Activated CD4-positive, alpha-beta T cell treated with anti-CD3 and anti-CD28 coated beads, Interleukin-2, amount 10 ng/mL, durations not matched to agents 24 days and 14 days (primary cell): ENCODE measurements around the gene RBKS. TPM values are rescaled to one million over a fixed set of nuclear protein-coding genes. Genes with fewer than 3 reads are reported as not detected.

Experiments used
- DNase-seq: peaks from one replicate; pipeline ENCODE4 v3.0.0; 2022
- H3K27ac Mint-ChIP-seq: one replicate; pipeline ENCODE4 v1.8.0; 2022; ENCODE audit warnings: mild to moderate bottlenecking, mixed read lengths
- H3K27me3 Mint-ChIP-seq: one replicate; pipeline ENCODE4 v1.8.0; 2022; ENCODE audit warnings: mixed read lengths
- H3K36me3 Mint-ChIP-seq: one replicate; pipeline ENCODE4 v1.8.0; 2022; ENCODE audit warnings: low read depth, mild to moderate bottlenecking, mixed read lengths
- H3K4me1 Mint-ChIP-seq: one replicate; pipeline ENCODE4 v1.8.0; 2021; ENCODE audit warnings: mixed read lengths
- H3K4me3 Mint-ChIP-seq: one replicate; pipeline ENCODE4 v1.8.0; 2022; ENCODE audit warnings: mild to moderate bottlenecking, moderate library complexity, mixed read lengths
- H3K9me3 Mint-ChIP-seq: one replicate; pipeline ENCODE4 v1.8.0; 2021; ENCODE audit warnings: mixed read lengths
- intact Hi-C: fragments of 100-400 bp; cut with micrococcal nuclease; formaldehyde crosslinking; loops from one replicate; pipeline ENCODE4 v1.15.1; 2023
- total RNA-seq: library from RNA; stranded (reverse); gene quantifications from 2 replicates; pipeline ENCODE4 v1.2.3, GENCODE V29; 2022

RBKS gene
- total RNA-seq, result 1.3 and 1.4 TPM in 2 replicates

DNA sequence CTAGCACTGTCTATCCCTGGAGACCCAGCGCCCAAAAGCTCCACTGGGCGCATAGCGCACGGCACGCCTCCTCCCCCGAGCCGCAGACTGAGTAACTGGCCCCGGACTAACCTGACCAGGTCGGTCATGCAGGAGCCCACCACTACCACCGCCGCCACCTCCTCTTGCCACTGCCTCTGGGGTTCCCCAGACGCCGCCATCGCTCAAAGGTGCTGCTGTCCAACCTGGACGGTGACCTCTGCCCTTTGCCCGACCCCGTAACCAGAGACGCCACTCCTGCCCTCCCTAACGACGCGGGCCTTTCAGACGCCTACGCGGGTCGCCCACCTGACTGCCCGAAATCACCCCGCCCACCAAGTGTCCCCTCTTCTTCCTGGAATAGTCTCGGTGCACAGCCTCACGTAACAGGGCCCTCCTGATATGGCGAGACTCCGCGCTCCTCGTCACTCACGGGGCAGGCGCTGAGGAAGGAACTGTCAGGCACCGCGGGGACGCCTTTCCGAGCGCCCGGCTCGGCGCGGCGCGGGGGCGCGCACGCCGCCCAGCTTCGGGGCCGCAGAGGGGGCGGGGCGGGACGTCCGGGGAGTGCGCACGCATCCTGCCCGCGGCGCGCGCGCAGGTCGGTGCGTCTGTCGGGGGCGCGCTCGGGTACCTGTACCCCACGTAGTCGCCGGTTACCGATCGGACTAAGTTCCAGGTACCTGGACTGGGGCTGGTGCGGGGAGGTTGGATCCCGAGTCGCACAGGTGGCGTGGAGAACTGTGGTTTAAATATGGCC lies at the start of gene RBKS, which contains the start of gene BABAM2:
RBKS (minus strand) TSS at position 242 of the 778 bp plus-strand sequence; CDS start at position 200, 42 bp downstream.
BABAM2 (plus strand) TSS at position 584 of the 778 bp plus-strand sequence. CDS start 3,828 bp downstream, outside the sequence.
- Mint-ChIP-seq H3K27ac (peak within 1 kb of the TSS; percentile 100), H3K27me3 (peaks cover 2% of the 10 kb centered on the region), H3K4me3 (peak within 1 kb of the TSS; percentile 100), H3K9me3 (peaks cover 10% of the 10 kb centered on the region), H3K4me1 (peaks cover 57% of the 10 kb centered on the region), H3K36me3 (peaks cover 24% of the 10 kb centered on the region)
- intact Hi-C loops, result loop anchor here (1.0 to 2.0 kb wide), 4 partner anchors 64 to 558 kb away; partner anchors contain the start of genes FOSL2 and MRPL33
- peak; percentile 97 for DNase-seq

DNA sequence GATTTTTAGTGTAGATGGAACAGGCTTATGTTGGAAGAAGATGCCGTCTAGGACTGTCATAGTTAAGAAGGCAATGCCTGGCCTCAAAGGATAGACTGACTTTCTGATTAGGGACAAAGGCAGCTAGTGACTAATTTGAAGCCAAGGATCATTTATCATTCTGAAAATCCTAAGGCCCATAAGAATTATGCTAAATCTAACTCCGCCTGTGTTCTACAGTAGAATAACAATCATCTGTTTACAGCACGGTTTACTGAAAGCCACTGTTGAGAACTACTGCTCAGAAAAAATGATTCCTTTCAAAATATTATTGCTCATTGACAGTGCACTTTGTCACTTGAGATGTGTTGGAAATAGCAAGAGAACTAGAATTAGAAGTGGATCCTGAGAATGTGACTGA lies 44.8 kb upstream of the RBKS start:
- intact Hi-C loops, result no loop called here
- H3K9me3 Mint-ChIP-seq, result no peaks in the 10 kb centered on the region
- H3K27me3 Mint-ChIP-seq, result no peaks in the 10 kb centered on the region
- H3K4me1 Mint-ChIP-seq, result peaks cover 10% of the 10 kb centered on the region
- H3K36me3 Mint-ChIP-seq, result peaks cover 35% of the 10 kb centered on the region
- DNase-seq, result no peak
- H3K27ac Mint-ChIP-seq, result no peak overlapping the region
- H3K4me3 Mint-ChIP-seq, result no peak overlapping the region

DNA sequence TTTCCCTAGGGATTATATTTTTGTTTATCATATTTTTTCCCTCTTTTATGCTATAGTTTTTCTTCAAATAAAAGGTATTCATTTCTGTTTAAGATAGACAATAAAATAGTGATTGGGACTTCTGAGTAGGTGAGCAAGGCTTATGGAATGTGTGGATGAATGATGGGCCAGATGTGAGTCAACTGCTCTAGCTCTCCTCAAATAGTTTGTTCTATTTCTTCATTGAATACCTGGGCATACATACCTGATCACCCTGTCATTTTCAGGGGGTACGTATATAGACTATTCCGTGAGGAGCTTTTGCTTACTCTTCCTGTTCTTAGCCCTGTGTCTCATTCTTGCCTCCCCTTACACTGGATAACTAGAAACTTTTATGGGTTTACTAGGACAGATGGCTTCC lies 42.2 kb upstream of the RBKS start:
- peaks cover 7% of the 10 kb centered on the region for H3K4me1 Mint-ChIP-seq
- no peaks in the 10 kb centered on the region for H3K27me3 Mint-ChIP-seq
- H3K27ac Mint-ChIP-seq, result no peak overlapping the region
- no peak for DNase-seq
- H3K36me3 Mint-ChIP-seq, result peaks cover 33% of the 10 kb centered on the region
- H3K4me3 Mint-ChIP-seq, result no peak overlapping the region
- H3K9me3 Mint-ChIP-seq, result no peaks in the 10 kb centered on the region
- intact Hi-C loops, result no loop called here

DNA sequence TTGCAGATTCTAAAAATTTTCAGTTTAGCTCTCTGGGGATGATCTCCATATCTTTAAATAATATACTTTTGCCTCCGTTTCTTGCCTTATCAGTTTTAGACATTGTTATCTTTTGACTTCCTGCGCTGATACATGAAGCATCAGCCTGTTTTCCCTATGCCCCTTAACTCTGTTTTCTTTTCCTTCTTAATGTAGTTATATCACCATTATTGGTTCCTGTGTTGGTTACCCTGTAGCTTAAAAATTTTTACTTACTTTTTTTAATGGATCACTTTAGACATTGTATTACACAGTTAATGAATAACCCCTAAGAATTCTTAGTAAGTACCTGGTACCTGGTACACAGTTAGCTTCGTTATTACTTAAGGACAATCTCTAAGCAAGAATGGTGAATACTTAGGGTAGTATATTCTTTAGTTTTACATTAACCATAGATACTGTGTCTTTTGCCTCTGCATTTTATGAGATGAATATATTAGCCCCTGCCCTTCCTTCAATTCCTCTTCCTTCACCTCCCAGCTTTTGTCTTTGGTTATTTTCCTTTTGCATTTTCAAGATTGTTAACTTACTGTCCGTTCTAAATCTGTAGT lies 41.3 kb upstream of the RBKS start:
- H3K9me3 Mint-ChIP-seq, result no peaks in the 10 kb centered on the region
- DNase-seq, result no peak
- H3K4me1 Mint-ChIP-seq, result peaks cover 4% of the 10 kb centered on the region
- H3K27me3 Mint-ChIP-seq, result no peaks in the 10 kb centered on the region
- intact Hi-C loops, result no loop called here
- H3K27ac Mint-ChIP-seq, result no peak overlapping the region
- H3K36me3 Mint-ChIP-seq, result peaks cover 31% of the 10 kb centered on the region
- no peak overlapping the region for H3K4me3 Mint-ChIP-seq

DNA sequence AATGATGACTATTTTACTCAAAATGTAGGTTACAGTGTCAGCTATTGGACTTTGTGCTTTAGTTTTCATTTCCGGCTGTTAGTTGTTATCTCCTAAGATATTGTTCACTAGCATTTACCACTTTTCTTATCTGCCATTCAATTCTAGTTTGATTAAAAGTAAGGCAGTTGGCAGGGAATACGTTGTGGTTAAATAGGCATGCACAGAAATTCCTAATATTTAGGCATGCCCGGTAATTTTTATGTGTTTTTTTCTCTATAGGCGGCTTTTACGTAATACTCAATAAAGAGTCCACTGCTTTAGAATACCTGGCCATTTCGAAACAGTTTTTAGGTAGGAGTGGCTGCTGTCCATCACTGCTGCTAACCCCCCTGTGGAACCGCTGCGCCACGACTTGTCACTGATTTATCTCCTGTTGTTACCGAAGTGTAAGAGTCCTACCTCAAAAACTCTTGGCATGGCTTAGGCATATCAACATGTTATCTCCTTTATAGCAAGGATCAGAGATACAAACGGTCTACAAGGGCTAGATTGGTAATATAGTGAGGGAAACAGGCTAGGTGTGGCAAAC lies 39.8 kb upstream of the RBKS start:
- H3K27ac Mint-ChIP-seq, result no peak overlapping the region
- intact Hi-C loops, result no loop called here
- H3K4me3 Mint-ChIP-seq, result no peak overlapping the region
- no peak for DNase-seq
- H3K9me3 Mint-ChIP-seq, result no peaks in the 10 kb centered on the region
- peaks cover 34% of the 10 kb centered on the region for H3K36me3 Mint-ChIP-seq
- H3K4me1 Mint-ChIP-seq, result peaks cover 8% of the 10 kb centered on the region
- H3K27me3 Mint-ChIP-seq, result no peaks in the 10 kb centered on the region

DNA sequence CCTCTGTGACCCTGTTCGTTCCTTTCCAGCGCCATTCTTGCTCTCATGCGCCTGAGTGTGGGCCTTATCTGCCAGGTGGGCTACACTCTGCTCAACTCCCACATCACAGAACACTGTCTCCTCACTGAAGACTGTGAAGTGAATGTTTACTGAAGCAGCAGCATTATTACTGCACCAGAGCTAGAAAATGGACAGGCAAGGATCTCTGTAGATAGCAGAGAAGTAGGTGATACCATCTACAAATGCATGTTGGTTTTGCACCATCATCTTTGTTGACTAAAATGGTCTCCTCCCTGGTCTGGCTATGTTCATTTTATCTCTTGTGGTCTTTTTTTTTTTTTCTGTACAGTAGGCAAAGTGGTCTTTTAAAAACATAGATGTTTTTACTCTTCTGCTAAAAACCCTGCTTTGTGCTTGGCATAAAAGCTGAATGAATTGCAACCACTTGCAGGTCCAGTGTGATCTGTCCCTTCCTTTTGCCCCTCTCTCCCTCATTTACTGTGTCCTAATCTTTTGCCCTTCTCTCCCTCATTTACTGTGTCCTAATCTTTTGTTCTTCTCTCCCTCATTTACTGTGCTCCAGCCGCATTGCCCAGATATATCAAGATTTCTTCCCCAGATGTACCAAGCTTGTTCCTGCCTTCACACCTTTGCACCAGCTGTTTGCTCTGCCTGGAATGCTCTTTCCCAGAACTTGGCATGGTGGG lies 35.7 kb upstream of the RBKS start:
- H3K27ac Mint-ChIP-seq, result no peak overlapping the region

DNA sequence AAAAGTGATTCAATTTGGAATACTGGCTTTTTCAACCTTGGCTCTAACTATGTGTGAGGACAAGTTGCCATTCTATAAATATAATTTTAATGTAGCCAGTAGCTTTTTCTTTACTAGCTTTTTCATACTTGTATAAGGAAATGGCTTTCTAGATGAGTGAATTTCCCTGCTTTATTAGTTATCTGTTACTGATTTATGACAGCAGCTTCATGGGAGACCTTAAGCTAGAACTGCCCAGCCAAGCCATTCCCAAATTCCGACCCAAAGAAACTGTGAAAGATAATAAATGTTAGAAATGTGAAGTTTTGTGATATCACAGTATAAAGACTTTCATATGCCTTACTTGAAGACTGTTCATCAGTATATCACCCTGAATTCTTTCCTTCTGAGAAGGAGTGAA lies 32.7 kb upstream of the RBKS start:
- Mint-ChIP-seq H3K4me3 (no peak overlapping the region), H3K4me1 (peaks cover 7% of the 10 kb centered on the region), H3K27me3 (no peaks in the 10 kb centered on the region), H3K36me3 (peaks cover 11% of the 10 kb centered on the region), H3K9me3 (no peaks in the 10 kb centered on the region), H3K27ac (no peak overlapping the region)
- intact Hi-C loops, result no loop called here
- DNase-seq, result no peak

More for the DNA sequence above, 35.7 kb upstream of the RBKS start:
- intact Hi-C loops, result no loop called here
- Mint-ChIP-seq H3K36me3 (peaks cover 17% of the 10 kb centered on the region), H3K9me3 (no peaks in the 10 kb centered on the region), H3K4me3 (no peak overlapping the region), H3K27me3 (no peaks in the 10 kb centered on the region), H3K4me1 (peaks cover 5% of the 10 kb centered on the region)
- no peak for DNase-seq

DNA sequence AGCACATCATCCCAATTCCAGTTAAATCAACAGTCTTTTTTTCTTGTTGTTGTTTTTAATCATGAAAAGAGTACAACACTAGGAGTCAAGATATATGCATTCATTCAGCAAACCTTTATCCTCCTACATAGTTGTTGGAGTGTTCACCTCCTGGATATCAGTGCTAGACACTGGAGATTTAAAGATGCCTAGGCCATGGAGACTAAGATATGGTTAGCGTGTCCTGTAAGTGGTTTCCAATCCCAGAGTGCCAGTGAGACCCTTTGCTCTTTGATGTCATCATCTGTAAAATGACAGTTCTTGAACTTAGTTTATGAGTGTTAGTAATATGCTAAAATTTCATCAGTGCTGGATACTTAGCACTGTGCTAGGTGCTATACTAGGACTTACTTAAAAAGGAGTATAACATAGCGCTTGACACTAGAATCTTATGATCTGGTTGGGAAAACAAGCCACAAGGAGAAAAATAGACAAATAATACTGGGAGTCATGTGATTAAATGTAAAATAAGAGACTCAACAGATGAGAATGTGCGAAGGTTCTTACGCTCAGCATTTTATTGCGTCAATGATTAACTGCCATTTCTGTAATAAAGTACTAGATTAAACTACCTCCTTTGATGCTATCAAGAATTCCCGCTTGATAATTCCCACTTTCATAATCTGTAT lies 31.8 kb upstream of the RBKS start:
- intact Hi-C loops, result no loop called here
- Mint-ChIP-seq H3K27me3 (no peaks in the 10 kb centered on the region), H3K9me3 (no peaks in the 10 kb centered on the region), H3K36me3 (peaks cover 11% of the 10 kb centered on the region), H3K4me3 (no peak overlapping the region), H3K4me1 (peaks cover 7% of the 10 kb centered on the region), H3K27ac (no peak overlapping the region)
- DNase-seq, result no peak

DNA sequence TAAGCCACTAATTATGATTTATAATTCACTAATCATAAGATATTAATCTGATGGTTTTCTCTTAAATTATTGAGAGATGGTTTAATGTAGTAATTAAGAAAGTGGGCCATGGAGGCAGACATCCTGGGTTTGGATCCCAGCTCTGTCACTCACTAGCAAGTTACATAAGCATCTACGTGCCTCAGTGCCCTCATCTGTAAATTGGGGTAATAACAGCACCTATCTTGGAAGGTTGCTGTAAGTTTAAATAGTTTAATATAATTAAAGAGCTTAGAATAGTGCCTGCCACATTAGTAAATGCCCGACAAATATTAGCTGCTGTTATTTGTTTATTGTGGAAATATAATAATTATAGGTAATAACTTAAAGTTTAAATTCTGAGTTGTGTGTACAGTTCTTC lies 31.2 kb upstream of the RBKS start:
- H3K27me3 Mint-ChIP-seq, result no peaks in the 10 kb centered on the region
- H3K9me3 Mint-ChIP-seq, result no peaks in the 10 kb centered on the region
- DNase-seq, result no peak
- H3K4me1 Mint-ChIP-seq, result peaks cover 6% of the 10 kb centered on the region
- H3K36me3 Mint-ChIP-seq, result peaks cover 10% of the 10 kb centered on the region
- H3K4me3 Mint-ChIP-seq, result no peak overlapping the region
- intact Hi-C loops, result no loop called here
- H3K27ac Mint-ChIP-seq, result no peak overlapping the region

DNA sequence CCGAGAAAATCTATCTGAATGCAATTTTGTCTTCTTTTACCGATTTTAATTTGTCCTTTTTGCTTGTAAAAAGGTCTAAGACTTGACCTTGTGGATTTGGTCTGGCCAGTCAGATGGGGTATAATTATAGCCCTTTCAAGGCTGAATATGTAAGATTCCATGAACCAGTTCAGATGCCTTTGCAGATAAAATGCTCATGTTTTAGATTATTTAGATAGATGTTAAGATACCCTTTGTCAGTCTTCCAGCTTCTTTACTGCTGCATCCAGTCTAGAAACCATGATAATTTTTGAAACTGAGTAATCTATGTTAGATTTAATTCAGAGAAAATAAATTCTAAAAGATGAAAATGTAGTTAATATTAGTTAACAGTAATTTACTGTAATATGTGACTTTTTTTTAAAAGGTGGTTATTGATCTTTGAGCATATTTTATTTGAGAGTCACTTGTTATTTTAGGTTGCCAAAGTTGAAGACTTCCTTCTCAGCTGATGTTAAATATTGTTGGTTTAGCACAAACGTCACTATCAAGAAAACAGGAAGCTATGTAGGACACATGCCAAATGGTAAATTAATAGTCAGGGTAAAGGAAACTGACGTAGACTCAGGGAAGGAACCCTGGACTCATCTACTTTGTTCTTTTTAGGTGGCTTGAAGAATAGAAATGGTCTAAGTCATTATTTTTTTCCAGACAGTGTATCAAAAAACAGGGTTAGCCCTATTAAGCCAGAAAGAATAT lies 30.1 kb upstream of the RBKS start:
- H3K27ac Mint-ChIP-seq, result no peak overlapping the region
- no peaks in the 10 kb centered on the region for H3K9me3 Mint-ChIP-seq
- H3K4me3 Mint-ChIP-seq, result no peak overlapping the region
- intact Hi-C loops, result no loop called here
- peaks cover 5% of the 10 kb centered on the region for H3K36me3 Mint-ChIP-seq
- no peak for DNase-seq
- no peaks in the 10 kb centered on the region for H3K27me3 Mint-ChIP-seq
- peaks cover 2% of the 10 kb centered on the region for H3K4me1 Mint-ChIP-seq

DNA sequence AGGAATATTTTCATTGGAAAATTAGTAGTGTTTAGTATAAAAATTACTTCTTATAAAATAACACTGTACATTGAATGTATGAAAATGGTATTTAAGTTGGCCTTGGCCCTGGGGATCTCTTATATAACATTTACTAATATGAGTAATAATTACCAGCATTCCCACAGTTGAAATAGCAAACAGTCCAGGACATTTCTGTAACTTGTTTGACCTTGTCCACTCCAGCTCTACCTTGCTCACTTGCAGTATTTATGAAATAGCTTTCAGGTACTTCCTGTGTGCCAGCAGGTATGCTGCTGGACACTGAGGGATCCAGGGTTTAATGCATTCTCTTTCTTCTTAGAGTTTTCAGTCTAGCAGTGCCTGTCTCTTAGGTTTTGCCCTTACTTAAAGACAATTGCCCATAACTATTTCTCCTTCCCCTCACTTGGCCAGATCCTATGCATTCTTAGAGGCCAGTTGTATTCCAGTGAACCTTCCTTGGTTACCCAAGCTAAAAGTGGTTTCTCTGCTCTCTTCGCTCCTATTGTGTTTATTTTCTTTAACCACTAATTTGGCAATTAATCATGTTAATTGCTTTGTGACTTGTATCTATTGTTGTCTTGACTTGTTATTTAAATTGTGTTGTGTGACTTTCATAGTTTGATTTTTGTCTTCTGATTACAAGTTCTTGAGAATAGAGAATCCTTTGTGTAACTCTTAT lies 26.3 kb upstream of the RBKS start:
- Mint-ChIP-seq H3K4me3 (no peak overlapping the region), H3K36me3 (peaks cover 13% of the 10 kb centered on the region), H3K9me3 (no peaks in the 10 kb centered on the region), H3K27ac (no peak overlapping the region), H3K27me3 (no peaks in the 10 kb centered on the region), H3K4me1 (peaks cover 8% of the 10 kb centered on the region)
- intact Hi-C loops, result no loop called here
- no peak for DNase-seq

DNA sequence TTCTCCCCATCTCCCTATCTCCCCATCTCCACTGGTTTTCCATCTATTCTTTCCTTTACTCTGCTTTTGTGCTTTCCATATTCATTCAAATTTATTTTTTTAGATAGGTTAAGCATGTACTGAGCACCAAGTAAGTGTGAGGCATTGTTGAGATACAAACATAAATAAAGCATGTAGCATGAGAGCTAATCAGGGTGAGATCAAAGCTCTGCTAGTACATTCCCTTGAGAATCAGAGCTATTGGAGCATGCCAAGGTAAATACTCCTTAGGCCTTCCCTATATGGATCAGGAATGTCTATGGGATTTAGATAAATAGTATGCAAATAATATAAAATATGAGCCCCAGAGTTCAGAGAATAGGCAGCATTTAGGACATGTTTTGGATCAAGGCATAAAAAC lies 25.7 kb upstream of the RBKS start:
- no peak for DNase-seq
- H3K9me3 Mint-ChIP-seq, result no peaks in the 10 kb centered on the region
- intact Hi-C loops, result no loop called here
- no peak overlapping the region for H3K4me3 Mint-ChIP-seq
- no peaks in the 10 kb centered on the region for H3K27me3 Mint-ChIP-seq
- peaks cover 10% of the 10 kb centered on the region for H3K4me1 Mint-ChIP-seq
- peaks cover 15% of the 10 kb centered on the region for H3K36me3 Mint-ChIP-seq
- H3K27ac Mint-ChIP-seq, result no peak overlapping the region
